Stromal cell of bone marrow (primary cell): ENCODE measurements around the gene VEGFA.

Experiments used
- DNase-seq: peaks from one replicate; pipeline ENCODE4 v3.0.0-alpha.2; 2012; ENCODE audit warnings: low read depth

VEGFA gene

GRCh38 chr6:43772681-43773049 is 2.7 kb downstream of the VEGFA start:
- DNase-seq: no peak

GRCh38 chr6:43773050-43773979 is 3.3 kb downstream of the VEGFA start:
- DNase-seq: no peak

- DNase-seq: no peak
These were observed 4.2 kb downstream of the VEGFA start for GRCh38 chr6:43773980-43774775.

- DNase-seq: peak; percentile 64
These were observed 4.9 kb downstream of the VEGFA start for GRCh38 chr6:43774776-43775534.

GRCh38 chr6:43775535-43775885 is 5.5 kb downstream of the VEGFA start:
- no peak for DNase-seq

- no peak for DNase-seq
These were observed 6.2 kb downstream of the VEGFA start for GRCh38 chr6:43776115-43776798.

GRCh38 chr6:43776799-43777776 is 7.1 kb downstream of the VEGFA start:
- no peak for DNase-seq

- no peak for DNase-seq
These were observed 8.3 kb downstream of the VEGFA start for GRCh38 chr6:43778131-43778855.

- DNase-seq: no peak
These were observed 9.2 kb downstream of the VEGFA start for GRCh38 chr6:43778976-43779851.

- DNase-seq: no peak
These were observed 9.8 kb downstream of the VEGFA start for GRCh38 chr6:43779852-43780236.

- DNase-seq: no peak
These were observed 10.3 kb downstream of the VEGFA start for GRCh38 chr6:43780293-43780692.

GRCh38 chr6:43780941-43781928 is 11.2 kb downstream of the VEGFA start:
- no peak for DNase-seq

- DNase-seq: no peak
These were observed 12.1 kb downstream of the VEGFA start for GRCh38 chr6:43781941-43782704.

- no peak for DNase-seq
These were observed 12.9 kb downstream of the VEGFA start for GRCh38 chr6:43782764-43783513.

- no peak for DNase-seq
These were observed 14.2 kb downstream of the VEGFA start for GRCh38 chr6:43784049-43784855.
